Prostate gland (tissue), 2 donors: ENCODE results near the gene DDX31. TPM values are rescaled to one million over a fixed set of nuclear protein-coding genes. Genes with fewer than 3 reads are reported as not detected.

Experiments
- DNase-seq: peaks from one replicate; pipeline ENCODE4 v3.0.0-alpha.2; 2019; ENCODE audit warnings: low spot score
- H3K27ac ChIP-seq, 2 donors: fragments of 200-600 bp; sonication (generic); 2 replicates each; pipeline ENCODE4 v1.5.1; 2017 to 2019
- H3K27me3 ChIP-seq: fragments of 200-600 bp; sonication (generic); replicated peaks from 2 replicates; pipeline ENCODE4 v1.5.1; 2019; ENCODE audit not compliant: insufficient read depth
- H3K36me3 ChIP-seq, 2 donors: fragments of 200-600 bp; sonication (generic); 1 replicate in 1 of 2; 2 replicates in 1 of 2; pipeline versions ENCODE4 v1.5.1 to v1.8.1; 2017 to 2019
- H3K4me1 ChIP-seq: fragments of 200-600 bp; sonication (generic); replicated peaks from 2 replicates; pipeline ENCODE4 v1.5.1; 2019
- H3K4me3 ChIP-seq, 2 donors: fragments of 200-600 bp; sonication (generic); 2 replicates each; pipeline ENCODE4 v1.5.1; 2017 to 2019
- H3K9me3 ChIP-seq: fragments of 200-600 bp; sonication (generic); 2 replicates; pipeline ENCODE4 v1.5.1; 2017
- CTCF ChIP-seq, 4 experiments: fragments of 200-600 bp in 2 of 4; fragments of 450-650 bp in 2 of 4; sonication (generic) in 2 of 4; IDR thresholded peaks; 1 replicate in 3 of 4; 2 replicates in 1 of 4; pipeline ENCODE4 v1.5.1; 2016 to 2019; ENCODE audit warnings: antibody characterized with exemption in 4 of 4, mild to moderate bottlenecking in 2 of 4, moderate library complexity in 2 of 4
- POLR2A ChIP-seq: fragments of 450-650 bp; IDR thresholded peaks from one replicate; pipeline ENCODE4 v1.6.1; 2016; ENCODE audit warnings: antibody characterized with exemption, mild to moderate bottlenecking
- POLR2AphosphoS5 ChIP-seq: sonication (generic); formaldehyde crosslinking; IDR thresholded peaks from one replicate; pipeline ENCODE4 v1.6.1; 2017; ENCODE audit warnings: antibody characterized with exemption
- WGBS: methylation state at CpG from one replicate; pipeline ENCODE4 v1.1.5; 2018; 5-methylcytosine and 5-hydroxymethylcytosine counted together
- intact Hi-C: fragments of 100-400 bp; cut with DNase I; formaldehyde crosslinking; loops from one replicate; pipeline ENCODE4 v1.14.2; 2022
- total RNA-seq, 2 donors: library from RNA; depleted of rRNA; stranded (reverse); fragments of >200 nt; gene quantifications; one replicate each; pipeline ENCODE4 v1.1.0, GENCODE V29; 2016

DDX31 gene
- total RNA-seq, 2 donors from 2014 or later, result 19.0 to 22.2 TPM

- Histone ChIP-seq H3K4me1 (no peaks in the 10 kb centered on the region), H3K27ac (no peak overlapping the region), H3K4me3 (no peak overlapping the region), H3K36me3 (no peaks in the 10 kb centered on the region), H3K27me3 (peaks cover 52% of the 10 kb centered on the region), H3K9me3 (no peaks in the 10 kb centered on the region)
- intact Hi-C loops, result no loop called here
- TF ChIP-seq POLR2A (no peak), POLR2AphosphoS5 (no peak), CTCF (IDR thresholded peaks at IDR 0.05) (no peak)
- DNase-seq, result no peak
- 10% methylated on average over 15 of the region's 15 CpGs for WGBS
Observed at GRCh38 chr9:132579427-132579798, 90.4 kb downstream of the DDX31 start.

- 34% methylated on average over 7 of the region's 7 CpGs for WGBS
- H3K27me3 ChIP-seq, result peaks cover 44% of the 10 kb centered on the region
- no peak for DNase-seq
- H3K27ac ChIP-seq, result no peak overlapping the region
- TF ChIP-seq POLR2A, result no peak
- intact Hi-C loops, result no loop called here
- H3K4me3 ChIP-seq, result no peak overlapping the region
- H3K4me1 ChIP-seq, result no peaks in the 10 kb centered on the region
- no peaks in the 10 kb centered on the region for H3K36me3 ChIP-seq
- H3K9me3 ChIP-seq, result no peaks in the 10 kb centered on the region
Observed at GRCh38 chr9:132578367-132578932, 91.3 kb downstream of the DDX31 start.

- Histone ChIP-seq H3K4me1 (no peaks in the 10 kb centered on the region), H3K36me3 (no peaks in the 10 kb centered on the region), H3K4me3 (no peak overlapping the region), H3K27me3 (peaks cover 34% of the 10 kb centered on the region), H3K27ac (no peak overlapping the region), H3K9me3 (no peaks in the 10 kb centered on the region)
- no peak for DNase-seq
- TF ChIP-seq POLR2AphosphoS5 (no peak), POLR2A (no peak), CTCF (IDR thresholded peaks at IDR 0.05) (no peak)
- intact Hi-C loops, result no loop called here
Observed at GRCh38 chr9:132577119-132577518, 92.7 kb downstream of the DDX31 start.

GRCh38 chr9:132575811-132576210 lies 94.0 kb downstream of the DDX31 start:
- Histone ChIP-seq H3K36me3 (no peaks in the 10 kb centered on the region), H3K27me3 (peaks cover 30% of the 10 kb centered on the region), H3K4me3 (no peak overlapping the region), H3K9me3 (no peaks in the 10 kb centered on the region), H3K4me1 (no peaks in the 10 kb centered on the region), H3K27ac (no peak overlapping the region)
- intact Hi-C loops, result loop anchor here (2.0 kb wide), 1 partner anchor 167 kb away; no protein-coding TSS in a partner anchor
- TF ChIP-seq POLR2AphosphoS5, result no peak
- no peak for TF ChIP-seq CTCF (IDR thresholded peaks at IDR 0.05)
- no peak for TF ChIP-seq POLR2A
- WGBS, result 86% methylated on average over 5 of the region's 5 CpGs
- no peak for DNase-seq

GRCh38 chr9:132575005-132575609 lies 94.7 kb downstream of the DDX31 start:
- Histone ChIP-seq H3K36me3 (no peaks in the 10 kb centered on the region), H3K27me3 (peaks cover 23% of the 10 kb centered on the region), H3K9me3 (no peaks in the 10 kb centered on the region), H3K27ac (no peak overlapping the region), H3K4me1 (no peaks in the 10 kb centered on the region), H3K4me3 (no peak overlapping the region)
- intact Hi-C loops, result loop anchor here (2.0 kb wide), 1 partner anchor 166 kb away; no protein-coding TSS in a partner anchor
- no peak for TF ChIP-seq POLR2AphosphoS5
- peak in 3 of 4 experiments; percentile 61 to 79 (median 75) for TF ChIP-seq CTCF (IDR thresholded peaks at IDR 0.05)
- 12% methylated on average over 16 of the region's 16 CpGs for WGBS
- DNase-seq, result peak; percentile 60
